Kidney (tissue), 14 donors: ENCODE measurements around the gene PADI6. TPM values are rescaled to one million over a fixed set of nuclear protein-coding genes. Genes with fewer than 3 reads are reported as not detected.
A peak's percentile ranks its signal among the peaks of the same experiment; 100 is the strongest.

Experiments
- DNase-seq, 5 donors: peaks; one replicate each; pipeline ENCODE4 v3.0.0-alpha.2; 2013 to 2020
- FAIRE-seq: peaks from 2 replicates; lab custom pipeline; 2012; peaks lifted over from hg19 to GRCh38; lab: Jason Lieb, UNC
- H3K27ac ChIP-seq, 2 donors: one replicate each; pipeline ENCODE4 v1.7.0; 2013; ENCODE audit warnings: low read depth in 2 of 2, low read length in 2 of 2, inconsistent platforms in 1 of 2
- H3K27me3 ChIP-seq: one replicate; pipeline ENCODE4 v1.7.1; 2013; ENCODE audit warnings: low read length, inconsistent platforms; ENCODE audit not compliant: control insufficient read depth, insufficient read depth
- H3K36me3 ChIP-seq, 3 donors: one replicate each; pipeline versions ENCODE4 v1.7.0 to v1.7.1; 2013; ENCODE audit warnings: low read length in 3 of 3, control low read depth in 1 of 3, inconsistent platforms in 1 of 3; ENCODE audit not compliant: insufficient read depth in 3 of 3, control insufficient read depth in 2 of 3
- H3K4me1 ChIP-seq, 3 donors: one replicate each; pipeline versions ENCODE4 v1.7.0 to v1.7.1; 2013; ENCODE audit warnings: low read length in 3 of 3, inconsistent platforms in 1 of 3, low read depth in 1 of 3; ENCODE audit not compliant: control insufficient read depth in 2 of 3, insufficient read depth in 2 of 3
- H3K4me3 ChIP-seq, 3 donors: one replicate each; pipeline versions ENCODE4 v1.7.0 to v1.8.1; 2013; ENCODE audit warnings: low read length in 3 of 3, control low read depth in 1 of 3, inconsistent platforms in 1 of 3
- H3K9ac ChIP-seq, 3 donors: one replicate each; pipeline versions ENCODE4 v1.7.0 to v1.7.1; 2013; ENCODE audit warnings: low read length in 3 of 3, control low read depth in 1 of 3, inconsistent platforms in 1 of 3
- H3K9me3 ChIP-seq, 3 donors: one replicate each; pipeline versions ENCODE4 v1.7.0 to v1.7.1; 2013; ENCODE audit warnings: low read length in 3 of 3, control low read depth in 1 of 3, inconsistent platforms in 1 of 3; ENCODE audit not compliant: control insufficient read depth in 2 of 3, insufficient read depth in 1 of 3
- CTCF ChIP-seq: IDR thresholded peaks from 3 replicates; pipeline ENCODE4 v1.5.1; 2012; ENCODE audit warnings: mild to moderate bottlenecking, moderate library complexity, borderline replicate concordance; ENCODE audit not compliant: insufficient read depth; ENCODE audit errors: extremely low read depth
- intact Hi-C: fragments of 100-400 bp; cut with DNase I; formaldehyde crosslinking; loops from one replicate; pipeline ENCODE4 v1.11.1; 2022
- polyA plus RNA-seq: library from polyadenylated mRNA; stranded (reverse); fragments of 350-450 nt; fragmentation: Illumina TruSeq; extraction: RNeasy Lipid Tissue Mini Kit (QIAGEN cat#74804); gene quantifications from one replicate; pipeline ENCODE4 v1.2.3, GENCODE V29; 2014; ENCODE audit warnings: low read depth, low replicate concordance; ENCODE audit not compliant: insufficient read depth
- total RNA-seq: library from RNA; stranded (reverse); fragmentation: NEBNext Ultra II Directional; extraction: Animal tissue kit (Norgen Biotek cat#: 25700); gene quantifications from one replicate; pipeline ENCODE4 v1.2.1, GENCODE V29; 2021
- donor health status: control.
- donor health status: control.
- donor health status: control.
- donor health status: control.
- donor health status: control.
- donor health status: DM: yes; HTN: yes; CAD: no.
- donor health status: Normal renal cell carcinoma (clear cell type).

The PADI6 gene
- total and polyA plus RNA-seq, 2 donors from 2014 or later: not detected

- DNase-seq: peak in 3 of 5 donors; percentile 13 to 23 (median 14)
- TF ChIP-seq CTCF: no peak
- no peak overlapping the region for H3K4me3 ChIP-seq
- no peaks in the 10 kb centered on the region for H3K27me3 ChIP-seq
- H3K27ac ChIP-seq: no peak overlapping the region
- FAIRE-seq: no peak
- no peaks in the 10 kb centered on the region for H3K36me3 ChIP-seq
- no peaks in the 10 kb centered on the region for H3K9me3 ChIP-seq
- H3K4me1 ChIP-seq: no peaks in the 10 kb centered on the region
- intact Hi-C loops: no loop called here
- H3K9ac ChIP-seq: no peak overlapping the region
Measured at GRCh38 chr1:17400725-17401341, 28.8 kb downstream of the PADI6 start.

DNA sequence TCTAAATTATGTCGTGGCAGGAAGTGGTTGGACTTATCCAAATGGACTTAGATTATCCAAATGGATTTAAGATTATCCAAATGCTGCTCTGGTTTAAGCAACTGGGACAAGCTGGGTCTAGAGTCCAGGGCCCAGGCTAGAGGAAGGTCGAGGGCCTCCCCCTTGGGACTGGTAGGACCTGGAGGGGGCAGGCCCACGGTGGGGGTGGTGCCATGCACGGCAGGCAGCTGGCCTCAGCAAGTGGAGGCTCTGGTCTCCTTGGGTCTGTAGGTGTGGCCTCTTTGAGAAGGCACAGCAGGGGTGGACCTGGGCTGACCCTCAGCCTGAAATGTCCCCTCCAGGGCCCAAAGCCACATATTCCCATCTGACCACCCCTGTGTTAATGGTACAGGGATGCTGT lies 29.8 kb downstream of the PADI6 start:
- Histone ChIP-seq H3K4me1 (no peaks in the 10 kb centered on the region), H3K27me3 (no peaks in the 10 kb centered on the region), H3K36me3 (no peaks in the 10 kb centered on the region), H3K9me3 (no peaks in the 10 kb centered on the region), H3K9ac (no peak overlapping the region), H3K27ac (no peak overlapping the region), H3K4me3 (no peak overlapping the region)
- no peak for DNase-seq
- no peak for FAIRE-seq
- TF ChIP-seq CTCF: no peak
- intact Hi-C loops: no loop called here

DNA sequence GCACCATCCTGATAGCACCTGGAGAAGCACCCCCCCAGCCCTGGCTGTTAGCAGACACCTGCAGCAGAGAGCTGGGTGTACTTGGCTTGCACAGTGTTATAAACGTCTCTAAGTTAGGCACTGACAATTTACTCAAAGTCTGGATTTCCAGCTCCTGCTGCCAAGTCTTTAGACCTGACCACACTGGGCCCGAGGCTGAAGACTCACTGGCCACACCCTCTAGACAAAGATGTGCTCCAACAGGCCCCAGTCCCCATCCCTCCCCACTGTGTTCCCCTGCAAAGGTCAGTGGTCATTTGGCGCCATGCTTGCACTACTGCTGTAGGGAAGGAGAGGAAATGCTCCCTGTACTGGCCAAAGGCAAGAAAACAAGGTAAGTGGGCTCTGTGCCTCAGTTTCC lies 31.1 kb downstream of the PADI6 start:
- Histone ChIP-seq H3K4me3 (no peak overlapping the region), H3K9ac (no peak overlapping the region), H3K27ac (no peak overlapping the region), H3K27me3 (no peaks in the 10 kb centered on the region), H3K36me3 (no peaks in the 10 kb centered on the region), H3K4me1 (no peaks in the 10 kb centered on the region), H3K9me3 (no peaks in the 10 kb centered on the region)
- intact Hi-C loops: no loop called here
- no peak for TF ChIP-seq CTCF
- DNase-seq (no peak), FAIRE-seq (no peak)
